GM18505 (cell line): ENCODE results near the gene EMC1.
"Not testable (repeated sequence)": the region's sequence is repeated elsewhere in the genome, so short reads cannot be mapped to it uniquely, and the experiment has no call there.

Experiments
- ATAC-seq: cut with Tn5 transposase; IDR thresholded peaks from one replicate; pipeline ENCODE4 v1.9.1; 2021; ENCODE audit not compliant: unreplicated experiment
- POLR2A ChIP-seq: IDR thresholded peaks from 4 replicates; pipeline ENCODE4 v1.6.1; 2011; ENCODE audit warnings: borderline replicate concordance; ENCODE audit not compliant: insufficient read depth, insufficient read length; ENCODE audit errors: extremely low read depth

Gene EMC1

GRCh38 chr1:19273106-19273843 lies 22.0 kb upstream of the EMC1 start:
- TF ChIP-seq POLR2A, result no peak
- no peak for ATAC-seq

GRCh38 chr1:19272064-19272463 lies 20.7 kb upstream of the EMC1 start:
- no peak for ATAC-seq
- TF ChIP-seq POLR2A, result no peak

- ATAC-seq, result not testable (repeated sequence)
Measured at GRCh38 chr1:19270343-19270730, 19.0 kb upstream of the EMC1 start.

- not testable (repeated sequence) for ATAC-seq
Measured at GRCh38 chr1:19269427-19270342, 18.4 kb upstream of the EMC1 start.

DNA sequence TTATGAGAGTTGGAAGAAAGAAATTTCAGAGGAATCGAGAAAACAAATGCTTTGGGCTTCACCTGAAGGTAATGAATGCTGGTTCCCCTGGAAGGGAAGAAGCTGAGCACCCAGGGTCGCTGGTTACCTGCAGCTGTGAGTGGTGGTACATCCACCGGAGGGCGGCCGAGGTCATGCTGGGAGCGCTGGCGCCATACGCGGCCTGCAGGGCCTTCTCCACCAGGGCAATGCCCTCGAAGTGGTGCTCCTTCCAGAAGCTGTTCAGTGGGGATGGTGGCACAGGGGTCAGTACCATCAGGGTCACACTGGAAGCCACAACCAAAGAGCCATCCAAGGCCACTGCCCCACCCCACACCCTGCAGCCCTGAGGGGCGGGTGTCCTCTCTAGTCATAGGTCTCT lies 17.1 kb upstream of the EMC1 start:
- ATAC-seq, result no peak
- no peak for TF ChIP-seq POLR2A

DNA sequence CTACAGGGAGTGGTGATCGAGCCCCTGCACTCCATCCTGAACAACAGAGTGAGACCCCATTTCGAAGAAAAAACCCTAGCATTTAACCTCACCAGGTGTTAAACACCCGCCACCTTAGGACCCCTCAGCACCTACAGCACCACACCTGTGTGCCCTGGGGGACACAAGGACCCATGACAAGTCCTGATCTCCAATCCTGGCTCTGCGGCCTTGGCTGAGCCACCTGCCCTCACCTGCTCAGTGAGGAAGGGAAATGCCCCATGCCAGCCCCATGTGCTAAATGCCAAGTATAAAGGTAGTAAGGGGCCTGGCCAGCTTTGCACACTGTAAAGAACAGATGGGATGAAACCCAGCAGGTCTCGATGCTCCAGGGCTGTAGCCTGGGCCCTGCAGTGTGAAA lies 11.4 kb upstream of the EMC1 start:
- ATAC-seq, result no peak

DNA sequence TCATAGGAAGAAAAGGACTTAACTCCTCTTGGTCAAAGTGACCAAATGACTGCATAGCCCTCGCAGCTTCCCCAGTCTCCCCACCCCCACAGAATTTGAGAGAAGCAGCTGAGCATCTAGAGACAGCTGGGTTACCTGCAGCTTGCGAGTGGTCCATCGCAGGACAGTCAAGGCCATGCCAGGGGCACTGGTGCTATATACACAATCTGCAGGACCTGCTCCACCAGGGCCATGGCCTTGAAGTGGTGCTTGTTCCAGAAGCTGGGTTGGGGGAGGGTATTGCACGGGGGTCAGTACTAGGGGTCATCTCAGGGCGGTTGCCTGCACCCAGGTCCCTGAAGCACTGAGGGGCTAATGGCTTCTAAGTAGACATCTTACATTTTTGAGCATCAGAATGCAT lies 10.7 kb upstream of the EMC1 start:
- no peak for TF ChIP-seq POLR2A
- ATAC-seq, result no peak

More for the DNA sequence above, 11.4 kb upstream of the EMC1 start:
- TF ChIP-seq POLR2A, result no peak

GRCh38 chr1:19260211-19261138 lies 9.2 kb upstream of the EMC1 start:
- no peak for ATAC-seq

GRCh38 chr1:19258353-19258752 lies 7.0 kb upstream of the EMC1 start:
- TF ChIP-seq POLR2A, result no peak
- ATAC-seq, result no peak

More at GRCh38 chr1:19260211-19261138, 9.2 kb upstream of the EMC1 start:
- TF ChIP-seq POLR2A, result no peak

GRCh38 chr1:19257178-19257914 lies 6.0 kb upstream of the EMC1 start:
- no peak for TF ChIP-seq POLR2A
- no peak for ATAC-seq

DNA sequence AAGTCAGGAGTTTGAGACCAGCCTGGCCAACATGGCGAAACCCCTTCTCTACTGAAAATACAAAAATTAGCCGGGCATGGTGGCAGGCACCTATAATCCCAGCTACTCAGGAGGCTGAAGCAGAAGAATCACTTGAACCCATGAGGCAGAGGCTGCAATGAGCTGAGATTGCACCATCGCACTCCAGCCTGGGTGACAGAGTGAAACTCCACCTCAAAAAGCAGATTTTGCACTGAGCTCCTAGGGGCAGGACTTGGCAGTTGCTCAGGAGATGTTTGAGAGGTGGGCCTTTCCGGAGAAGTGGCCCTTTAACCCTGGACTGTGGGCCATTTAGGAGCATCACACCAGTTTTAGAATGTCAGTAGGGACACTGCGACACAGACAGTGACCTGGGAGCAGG lies 5.0 kb upstream of the EMC1 start:
- ATAC-seq, result not testable (repeated sequence)

- ATAC-seq, result no peak
- no peak for TF ChIP-seq POLR2A
Measured at GRCh38 chr1:19255288-19255687, 4.0 kb upstream of the EMC1 start.

- no peak for TF ChIP-seq POLR2A
- no peak for ATAC-seq
Measured at GRCh38 chr1:19254416-19254815, 3.1 kb upstream of the EMC1 start.
